Astrocyte (in vitro differentiated cells and primary cell): ENCODE data around the gene ALDH3B2. TPM values are rescaled to one million over a fixed set of nuclear protein-coding genes. Genes with fewer than 3 reads are reported as not detected.

Experiments used
- DNase-seq: peaks from one replicate; pipeline ENCODE4 v3.0.0-alpha.2; 2010; ENCODE audit warnings: low read depth
- FAIRE-seq: peaks from 2 replicates; lab custom pipeline; 2011; peaks lifted over from hg19 to GRCh38; lab: Jason Lieb, UNC
- H2AFZ ChIP-seq: 2 replicates; pipeline ENCODE4 v1.6.0; 2012; ENCODE audit warnings: low read depth, low read length, inconsistent platforms
- H3K27ac ChIP-seq: 2 replicates; pipeline ENCODE4 v1.5.1; 2011; ENCODE audit warnings: low read depth, low read length, inconsistent platforms
- H3K27me3 ChIP-seq: 2 replicates; pipeline ENCODE4 v1.6.0; 2011; ENCODE audit warnings: low read length, inconsistent platforms; ENCODE audit not compliant: insufficient read depth
- H3K36me3 ChIP-seq: 2 replicates; pipeline ENCODE4 v1.5.1; 2011; ENCODE audit warnings: low read length, inconsistent platforms; ENCODE audit not compliant: insufficient read depth
- H3K4me1 ChIP-seq: 2 replicates; pipeline ENCODE4 v1.5.1; 2011; ENCODE audit warnings: low read length, inconsistent platforms; ENCODE audit not compliant: insufficient read depth
- H3K4me2 ChIP-seq: 2 replicates; pipeline ENCODE4 v1.6.0; 2012; ENCODE audit warnings: low read length, inconsistent platforms
- H3K4me3 ChIP-seq: 2 replicates; pipeline ENCODE4 v1.5.1; 2011; ENCODE audit warnings: low read depth, mild to moderate bottlenecking, low read length, inconsistent platforms; ENCODE audit not compliant: insufficient read depth
- H3K79me2 ChIP-seq: 2 replicates; pipeline ENCODE4 v1.6.0; 2012; ENCODE audit warnings: mild to moderate bottlenecking, low read length, inconsistent platforms; ENCODE audit not compliant: insufficient read depth
- H3K9ac ChIP-seq: 2 replicates; pipeline ENCODE4 v1.6.0; 2012; ENCODE audit warnings: mild to moderate bottlenecking, low read length, inconsistent platforms
- H3K9me3 ChIP-seq: 2 replicates; pipeline ENCODE4 v1.5.1; 2012; ENCODE audit warnings: low read depth, mild to moderate bottlenecking, low read length, inconsistent platforms; ENCODE audit not compliant: insufficient read depth
- H4K20me1 ChIP-seq: 2 replicates; pipeline ENCODE4 v1.6.0; 2012; ENCODE audit warnings: low read length, inconsistent platforms; ENCODE audit not compliant: insufficient read depth
- H3K27ac Mint-ChIP-seq: one replicate; pipeline ENCODE4 v1.8.0; 2021; ENCODE audit warnings: mild to moderate bottlenecking, mixed read lengths; ENCODE audit not compliant: unreplicated experiment
- H3K27me3 Mint-ChIP-seq: one replicate; pipeline ENCODE4 v1.8.0; 2021; ENCODE audit warnings: low read depth, mixed read lengths; ENCODE audit not compliant: unreplicated experiment
- H3K36me3 Mint-ChIP-seq: one replicate; pipeline ENCODE4 v1.8.0; 2021; ENCODE audit warnings: low read depth, mixed read lengths; ENCODE audit not compliant: unreplicated experiment
- H3K4me1 Mint-ChIP-seq: one replicate; pipeline ENCODE4 v1.8.0; 2021; ENCODE audit warnings: low read depth, mixed read lengths; ENCODE audit not compliant: unreplicated experiment
- H3K4me3 Mint-ChIP-seq: one replicate; pipeline ENCODE4 v1.8.0; 2021; ENCODE audit warnings: mild to moderate bottlenecking, moderate library complexity, mixed read lengths; ENCODE audit not compliant: unreplicated experiment
- H3K9me3 Mint-ChIP-seq: one replicate; pipeline ENCODE4 v1.8.0; 2021; ENCODE audit warnings: mild to moderate bottlenecking, mixed read lengths; ENCODE audit not compliant: unreplicated experiment
- EZH2 ChIP-seq: IDR thresholded peaks from 2 replicates; pipeline ENCODE4 v1.6.1; 2012; ENCODE audit warnings: mild to moderate bottlenecking, low read length, inconsistent platforms; ENCODE audit not compliant: insufficient read depth
- total RNA-seq: library from RNA; stranded (reverse); gene quantifications from 2 replicates; pipeline ENCODE4 v1.2.1, GENCODE V29; 2021
- TF ChIP-seq, protein P1 (sequence below): IDR thresholded peaks from 2 replicates; pipeline ENCODE4 v1.5.1; 2011; ENCODE audit warnings: low read depth, mild to moderate bottlenecking, inconsistent platforms, low read length, moderate library complexity; ENCODE audit not compliant: insufficient read depth

The ALDH3B2 gene
- total RNA-seq, 1 donor from 2014 or later = not detected

- Histone ChIP-seq H4K20me1 (peaks cover 3% of the 10 kb centered on the region), H3K27ac (no peak overlapping the region), H2AFZ (no peak overlapping the region), H3K27me3 (peaks cover 2% of the 10 kb centered on the region), H3K4me3 (no peak overlapping the region), H3K9me3 (no peaks in the 10 kb centered on the region), H3K4me2 (no peak overlapping the region), H3K9ac (no peak overlapping the region), H3K4me1 (no peaks in the 10 kb centered on the region), H3K79me2 (no peaks in the 10 kb centered on the region), H3K36me3 (no peaks in the 10 kb centered on the region)
- Mint-ChIP-seq H3K4me3 (no peak overlapping the region), H3K27me3 (peaks cover 23% of the 10 kb centered on the region), H3K36me3 (no peaks in the 10 kb centered on the region), H3K27ac (no peak overlapping the region), H3K9me3 (no peaks in the 10 kb centered on the region), H3K4me1 (no peaks in the 10 kb centered on the region)
- FAIRE-seq = no peak
- no peak for TF ChIP-seq EZH2
- TF ChIP-seq, protein P1, sequence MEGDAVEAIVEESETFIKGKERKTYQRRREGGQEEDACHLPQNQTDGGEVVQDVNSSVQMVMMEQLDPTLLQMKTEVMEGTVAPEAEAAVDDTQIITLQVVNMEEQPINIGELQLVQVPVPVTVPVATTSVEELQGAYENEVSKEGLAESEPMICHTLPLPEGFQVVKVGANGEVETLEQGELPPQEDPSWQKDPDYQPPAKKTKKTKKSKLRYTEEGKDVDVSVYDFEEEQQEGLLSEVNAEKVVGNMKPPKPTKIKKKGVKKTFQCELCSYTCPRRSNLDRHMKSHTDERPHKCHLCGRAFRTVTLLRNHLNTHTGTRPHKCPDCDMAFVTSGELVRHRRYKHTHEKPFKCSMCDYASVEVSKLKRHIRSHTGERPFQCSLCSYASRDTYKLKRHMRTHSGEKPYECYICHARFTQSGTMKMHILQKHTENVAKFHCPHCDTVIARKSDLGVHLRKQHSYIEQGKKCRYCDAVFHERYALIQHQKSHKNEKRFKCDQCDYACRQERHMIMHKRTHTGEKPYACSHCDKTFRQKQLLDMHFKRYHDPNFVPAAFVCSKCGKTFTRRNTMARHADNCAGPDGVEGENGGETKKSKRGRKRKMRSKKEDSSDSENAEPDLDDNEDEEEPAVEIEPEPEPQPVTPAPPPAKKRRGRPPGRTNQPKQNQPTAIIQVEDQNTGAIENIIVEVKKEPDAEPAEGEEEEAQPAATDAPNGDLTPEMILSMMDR = no peak
- no peak for DNase-seq
These were observed 9.5 kb downstream of the ALDH3B2 start for GRCh38 chr11:67664696-67665540.

DNA sequence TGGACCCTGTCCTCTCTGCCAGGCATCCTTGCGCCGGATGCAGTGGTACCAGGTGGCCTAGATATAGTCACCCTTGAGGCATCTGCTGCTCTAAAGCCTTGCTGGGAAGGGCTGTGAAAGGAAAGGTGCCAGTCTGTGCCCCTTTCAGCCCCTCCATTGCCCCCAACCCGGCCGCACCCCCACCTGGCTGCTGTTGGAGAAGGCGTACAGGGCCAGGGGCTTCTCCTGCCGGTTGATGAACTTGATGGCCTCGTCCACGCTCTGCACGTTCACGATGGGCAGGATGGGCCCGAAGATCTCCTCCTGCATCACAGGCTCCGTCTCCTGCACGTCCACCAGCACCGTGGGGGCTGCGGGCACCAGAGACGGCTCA lies 10.2 kb downstream of the ALDH3B2 start:
- TF ChIP-seq, protein P1 = no peak
- no peak for TF ChIP-seq EZH2
- H3K27ac Mint-ChIP-seq = no peak overlapping the region
- H3K9me3 Mint-ChIP-seq = no peaks in the 10 kb centered on the region
- Histone ChIP-seq H4K20me1 (peaks cover 2% of the 10 kb centered on the region), H3K9ac (no peak overlapping the region), H3K4me2 (no peak overlapping the region), H3K79me2 (no peaks in the 10 kb centered on the region), H3K36me3 (no peaks in the 10 kb centered on the region), H2AFZ (no peak overlapping the region), H3K27me3 (peaks cover 2% of the 10 kb centered on the region), H3K27ac (no peak overlapping the region), H3K4me1 (no peaks in the 10 kb centered on the region), H3K4me3 (no peak overlapping the region), H3K9me3 (no peaks in the 10 kb centered on the region)
- DNase-seq (no peak), FAIRE-seq (no peak)
- no peak overlapping the region for H3K4me3 Mint-ChIP-seq
- no peaks in the 10 kb centered on the region for H3K36me3 Mint-ChIP-seq
- H3K4me1 Mint-ChIP-seq = no peaks in the 10 kb centered on the region
- peaks cover 23% of the 10 kb centered on the region for H3K27me3 Mint-ChIP-seq
